K562 (cell line): Measurements from ENCODE around the gene IL17RC. TPM values are rescaled to one million over a fixed set of nuclear protein-coding genes. Genes with fewer than 3 reads are reported as not detected.

Experiments used
- ATAC-seq: fragments of 200-7000 bp; cut with Tn5 transposase; 3 replicates; pipeline ENCODE4 v1.9.1; 2020; ENCODE audit warnings: moderate library complexity
- BruUV-seq: library from RNA; stranded (reverse); fragments of 400-500 nt; replicated peaks from 2 replicates; lab custom pipeline; 2021; lab: Mats Ljungman, UMichigan
- CTCF ChIA-PET: fragments of 300-600 bp; formaldehyde crosslinking; extraction: SDS; loops from one replicate; lab custom pipeline; 2021; ENCODE audit warnings: low intra/inter-chr PET ratio; lab: Yijun Ruan, JAX
- POLR2A ChIA-PET: fragments of 300-600, 350-650 bp; sonication (Branson Sonifier 250); formaldehyde crosslinking; extraction: SDS; loops from one replicate; lab custom pipeline; 2021; ENCODE audit warnings: antibody characterized with exemption, inconsistent platforms; lab: Yijun Ruan, JAX
- DNase-seq, 4 experiments: peaks; one replicate each; pipeline versions ENCODE4 v3.0.0 to v3.0.0-alpha.2; 2011 to 2018; ENCODE audit warnings: low spot score in 3 of 4, mixed read lengths in 3 of 4; ENCODE audit errors: extremely low read depth in 1 of 4
- FAIRE-seq: peaks from 2 replicates; lab custom pipeline; 2011; peaks lifted over from hg19 to GRCh38; lab: Jason Lieb, UNC
- H2AFZ ChIP-seq: 2 replicates; pipeline ENCODE4 v1.6.0; 2011; ENCODE audit warnings: low read depth, low read length, control low read depth, inconsistent platforms
- H3K27ac ChIP-seq: fragments of 200-600 bp; 3 replicates; pipeline ENCODE4 v1.8.0; 2011; ENCODE audit warnings: low read depth, mild to moderate bottlenecking, control low read depth, inconsistent platforms, low read length, moderate library complexity, mixed read lengths; ENCODE audit errors: extremely low read depth
- H3K27me3 ChIP-seq, 2 experiments: fragments of 300-600 bp in 1 of 2; 2 replicates in 1 of 2; 3 replicates in 1 of 2; pipeline versions ENCODE4 v1.6.0 to v1.8.0; 2011; ENCODE audit warnings: inconsistent platforms in 2 of 2, low read length in 2 of 2, mild to moderate bottlenecking in 1 of 2, mixed read lengths in 1 of 2, moderate library complexity in 1 of 2; ENCODE audit not compliant: control insufficient read depth in 2 of 2, insufficient read depth in 2 of 2
- H3K36me3 ChIP-seq: fragments of 300-600 bp; 3 replicates; pipeline ENCODE4 v1.8.0; 2011; ENCODE audit warnings: mild to moderate bottlenecking, low read length, inconsistent platforms; ENCODE audit not compliant: control insufficient read depth, insufficient read depth
- H3K4me1 ChIP-seq, 2 experiments: fragments of 200-600 bp in 1 of 2; replicated peaks in 1 of 2; 2 replicates in 1 of 2; 3 replicates in 1 of 2; pipeline versions ENCODE4 v1.5.1 to v1.8.0; 2011; ENCODE audit warnings: inconsistent platforms in 2 of 2, low read length in 2 of 2, mild to moderate bottlenecking in 1 of 2, mixed read lengths in 1 of 2, moderate library complexity in 1 of 2; ENCODE audit not compliant: control insufficient read depth in 2 of 2, insufficient read depth in 2 of 2
- H3K4me2 ChIP-seq: 2 replicates; pipeline ENCODE4 v1.6.1; 2011; ENCODE audit warnings: low read length, control low read depth, inconsistent platforms, mixed read lengths; ENCODE audit not compliant: insufficient read depth
- H3K4me3 ChIP-seq: fragments of 200-600 bp; sonication (generic), shearing (Covaris generic); 2 replicates; pipeline ENCODE4 v1.5.1; 2016; ENCODE audit warnings: control low read depth, inconsistent platforms
- H3K79me2 ChIP-seq: fragments of 200-600 bp; 3 replicates; pipeline ENCODE4 v1.8.0; 2011; ENCODE audit warnings: low read length, inconsistent platforms; ENCODE audit not compliant: control insufficient read depth, insufficient read depth
- H3K9ac ChIP-seq, 2 experiments: 2 replicates each; pipeline versions ENCODE4 v1.6.0 to v1.6.1; 2011; ENCODE audit warnings: low read depth in 2 of 2, low read length in 2 of 2, control low read depth in 1 of 2, inconsistent platforms in 1 of 2, mild to moderate bottlenecking in 1 of 2, mixed read lengths in 1 of 2; ENCODE audit not compliant: insufficient read depth in 1 of 2
- H3K9me1 ChIP-seq: one replicate; pipeline ENCODE4 v1.6.0; 2011; ENCODE audit warnings: inconsistent platforms, mild to moderate bottlenecking, low read length, moderate library complexity; ENCODE audit not compliant: control insufficient read depth, insufficient read depth
- H3K9me3 ChIP-seq: replicated peaks from 2 replicates; pipeline ENCODE4 v1.5.1; 2011; ENCODE audit warnings: low read depth, low read length, inconsistent platforms; ENCODE audit not compliant: control insufficient read depth, insufficient read depth
- H4K20me1 ChIP-seq: replicated peaks from 2 replicates; pipeline ENCODE4 v1.6.1; 2011; ENCODE audit warnings: low read length, inconsistent platforms, mixed read lengths; ENCODE audit not compliant: control insufficient read depth, insufficient read depth
- ADNP ChIP-seq: fragments of 200-800 bp; sonication (Bioruptor generic); IDR thresholded peaks from 2 replicates; pipeline ENCODE4 v1.6.1; 2016; ENCODE audit warnings: missing genetic modification characterization, missing compliant biosample characterization
- CHD4 ChIP-seq: fragments of 200-600 bp; sonication (generic); IDR thresholded peaks from 3 replicates; pipeline ENCODE4 v1.6.1; 2012; ENCODE audit warnings: low read depth, mild to moderate bottlenecking, mixed read lengths, low read length, inconsistent platforms; ENCODE audit not compliant: insufficient read depth, insufficient replicate concordance, poor library complexity, severe bottlenecking
- GABPB2 ChIP-seq: fragments of 250-450 bp; sonication (Bioruptor Pico); conservative IDR thresholded peaks from 2 replicates; pipeline ENCODE4 v1.5.1; 2021; ENCODE audit warnings: mild to moderate bottlenecking
- GATAD2A ChIP-seq: fragments of 450-650 bp; IDR thresholded peaks from 2 replicates; pipeline ENCODE4 v1.6.1; 2017
- KLF13 ChIP-seq: fragments of 450-650 bp; IDR thresholded peaks from 2 replicates; pipeline ENCODE4 v1.6.1; 2016; ENCODE audit warnings: missing genetic modification characterization, low read depth, mild to moderate bottlenecking, missing compliant biosample characterization, moderate library complexity, borderline replicate concordance
- NFRKB ChIP-seq: fragments of 450-650 bp; IDR thresholded peaks from 2 replicates; pipeline ENCODE4 v1.6.1; 2016; ENCODE audit warnings: low read depth
- PPARD ChIP-seq: fragments of 250-450 bp; sonication (Bioruptor Pico); IDR thresholded peaks from 2 replicates; pipeline ENCODE4 v1.8.0; 2022; ENCODE audit warnings: inconsistent platforms, mild to moderate bottlenecking, moderate library complexity
- SIN3A ChIP-seq, 2 experiments: fragments of 150-350 bp in 1 of 2; IDR thresholded peaks; 2 replicates each; pipeline ENCODE4 v1.6.1; 2011 to 2016; ENCODE audit warnings: borderline replicate concordance in 2 of 2, low read depth in 2 of 2, low read length in 2 of 2, mild to moderate bottlenecking in 2 of 2, moderate library complexity in 2 of 2; ENCODE audit not compliant: control insufficient read depth in 1 of 2
- SRSF1 ChIP-seq: fragments of 200-400 bp; formaldehyde crosslinking; IDR thresholded peaks from 2 replicates; pipeline ENCODE4 v1.6.1; 2017; ENCODE audit warnings: mild to moderate bottlenecking, low read depth, low read length, moderate library complexity
- TAF9B ChIP-seq: fragments of 450-650 bp; IDR thresholded peaks from 2 replicates; pipeline ENCODE4 v1.6.1; 2018; ENCODE audit warnings: mild to moderate bottlenecking; ENCODE audit not compliant: partially characterized antibody
- ZBTB7A ChIP-seq: IDR thresholded peaks from 2 replicates; pipeline ENCODE4 v1.6.1; 2011; ENCODE audit warnings: low read depth, mild to moderate bottlenecking, low read length, moderate library complexity, borderline replicate concordance; ENCODE audit not compliant: control insufficient read depth
- ZKSCAN8 ChIP-seq: fragments of 200-800 bp; sonication (Bioruptor generic); IDR thresholded peaks from 2 replicates; pipeline ENCODE4 v1.6.1; 2016; ENCODE audit warnings: missing genetic modification characterization, missing compliant biosample characterization
- ZNF146 ChIP-seq: IDR thresholded peaks from one replicate; pipeline ENCODE4 v1.6.1; 2018; ENCODE audit warnings: missing compliant biosample characterization; ENCODE audit not compliant: unreplicated experiment
- ZNF184 ChIP-seq: sonication (generic); formaldehyde crosslinking; IDR thresholded peaks from 2 replicates; pipeline ENCODE4 v1.5.0; 2020; ENCODE audit warnings: missing genetic modification reagents
- ZNF224 ChIP-seq: sonication (generic); formaldehyde crosslinking; IDR thresholded peaks from 2 replicates; pipeline ENCODE4 v1.8.0; 2022; ENCODE audit warnings: mild to moderate bottlenecking, missing genetic modification reagents
- ZNF232 ChIP-seq: sonication (generic); formaldehyde crosslinking; IDR thresholded peaks from 2 replicates; pipeline ENCODE4 v1.8.0; 2022; ENCODE audit warnings: mild to moderate bottlenecking, missing genetic modification reagents
- WGBS: fragments of 100-300 bp; shearing (Covaris generic); methylation state at CpG from one replicate; pipeline ENCODE4 v1.1.6; 2016; ENCODE audit warnings: low coverage, mixed read lengths; ENCODE audit not compliant: insufficient coverage; ENCODE audit errors: missing lambda C conversion rate; 5-methylcytosine and 5-hydroxymethylcytosine counted together
- in situ Hi-C: fragments of 300-500 bp; cut with MboI; formaldehyde crosslinking; loops from 4 replicates; pipeline ENCODE4 v1.15.0; 2018; ENCODE audit warnings: inconsistent platforms, mixed read lengths
- intact Hi-C: fragments of 100-400 bp; cut with micrococcal nuclease; formaldehyde crosslinking; loops from 2 replicates; pipeline ENCODE4 v1.14.2; 2022
- polyA plus RNA-seq, 8 experiments: library from polyadenylated mRNA; depleted of rRNA in 4 of 8; stranded (reverse) in 5 of 8; unstranded in 3 of 8; fragments of >200 nt; fragmentation: Nextera tagmentation in 2 of 8; fragmentation: Illumina TruSeq in 1 of 8; extraction: Ambion mirVana in 2 of 8; extraction: Trizol in 1 of 8; gene quantifications; 2 replicates each; pipeline versions ENCODE4 v1.2.1 to v1.2.3, GENCODE V29; 2011 to 2014; ENCODE audit warnings: inconsistent platforms in 1 of 8, missing spikeins in 1 of 8
- total RNA-seq, 7 experiments: library from RNA; depleted of rRNA in 6 of 7; stranded (reverse); fragments of >200 nt in 6 of 7; fragmentation: Illumina TruSeq in 2 of 7; extraction: Trizol in 2 of 7; gene quantifications; 2 replicates each; pipeline versions ENCODE4 v1.2.1 to v1.2.3, GENCODE V29; 2011 to 2021; ENCODE audit warnings: low replicate concordance in 1 of 7
- TF ChIP-seq, protein P1 (sequence below): sonication (generic); formaldehyde crosslinking; IDR thresholded peaks from 2 replicates; pipeline ENCODE4 v1.8.0; 2022; ENCODE audit warnings: mild to moderate bottlenecking, missing genetic modification reagents, borderline replicate concordance
- TF ChIP-seq, protein P2 (sequence below): sonication (generic); formaldehyde crosslinking; IDR thresholded peaks from 2 replicates; pipeline ENCODE4 v1.8.0; 2022; ENCODE audit warnings: missing genetic modification reagents, mild to moderate bottlenecking, borderline replicate concordance
- TF ChIP-seq, protein P3 (sequence below): fragments of 250-450 bp; sonication (Bioruptor Pico); IDR thresholded peaks from 2 replicates; pipeline ENCODE4 v1.9.0; 2021; ENCODE audit warnings: mild to moderate bottlenecking

IL17RC gene
- total and polyA plus RNA-seq, 9 of the 15 experiments (the other 6 are each of a cell fraction or from before 2014, with no cell fraction given), result 0.15 to 11.4 (median 7.1) TPM; not detected in 1

DNA sequence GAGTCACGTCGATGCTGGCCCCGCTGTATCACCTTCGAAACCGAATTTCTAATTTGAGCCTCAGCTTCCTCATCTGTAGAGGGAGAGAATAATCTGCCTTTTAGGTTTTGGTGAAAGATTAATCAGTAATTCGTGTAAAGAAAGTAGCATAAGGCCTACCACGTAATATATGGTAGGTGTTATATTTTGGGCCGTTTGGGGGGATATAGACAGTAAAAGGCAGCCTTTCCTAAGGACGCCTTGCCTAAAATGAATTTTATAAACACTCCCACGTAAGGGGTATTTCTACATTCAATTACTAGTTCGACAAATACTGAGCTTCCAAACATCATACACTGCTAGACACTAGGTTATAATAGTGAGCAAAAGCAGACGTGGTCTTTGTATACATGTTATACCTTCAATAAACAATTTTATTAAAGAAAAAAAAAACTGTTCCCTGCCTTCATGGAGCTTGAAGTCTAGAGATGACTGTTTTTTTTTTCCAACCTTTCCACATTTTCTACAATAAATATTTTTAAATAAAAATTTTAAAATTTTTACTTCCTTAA lies 25.8 kb upstream of the IL17RC start:
- H3K9me3 ChIP-seq, result no peaks in the 10 kb centered on the region
- DNase-seq (no peak), FAIRE-seq (no peak), ATAC-seq (no peak; the same call in 2 of the 3 replicates)
- H3K9me1 ChIP-seq, result peaks cover 7% of the 10 kb centered on the region
- BruUV-seq, result no TSS peak
- H2AFZ ChIP-seq, result peak overlapping the region; percentile 97
- peak overlapping the region; percentile 98 to 100 for H3K9ac ChIP-seq
- ChIA-PET CTCF (interaction anchor here (1.2 kb wide), 1 partner anchor 136 kb away, joined by 3 read pairs; no protein-coding TSS in a partner anchor), POLR2A (interaction anchor here (0.6 to 3.4 kb wide), 7 partner anchors 11 to 47 kb away, joined by 3 to 33 read pairs (median 6); partner anchors contain the start of genes CIDEC, IL17RE and RPUSD3)
- peaks cover 16 to 17% of the 10 kb centered on the region in 2 experiments for H3K4me1 ChIP-seq
- H3K36me3 ChIP-seq, result peaks cover 32% of the 10 kb centered on the region
- H3K27me3 ChIP-seq, result no peaks in the 10 kb centered on the region
- peak overlapping the region; percentile 91 for H3K4me2 ChIP-seq
- WGBS, result 3% methylated on average over 12 of the region's 12 CpGs
- in situ Hi-C loops, result no loop called here
- peak overlapping the region; percentile 76 for H3K4me3 ChIP-seq
- intact Hi-C loops, result no loop called here
- peak overlapping the region; percentile 98 for H3K27ac ChIP-seq
- peaks cover 38% of the 10 kb centered on the region for H3K79me2 ChIP-seq
- H4K20me1 ChIP-seq, result no peaks in the 10 kb centered on the region
- TF ChIP-seq SRSF1 (no peak), ZKSCAN8 (CRISPR knock-in tag) (0 out of 2 replicates have a peak, but pooled peaks have one; percentile 27), ADNP (peak; percentile 49; the same call in 1 of the 2 replicates), SIN3A (IDR thresholded peaks at IDR 0.05; ENCODE audit: borderline replicate concordance in 2 of 2, control insufficient read depth in 1 of 2, low read depth in 2 of 2, low read length in 2 of 2) (no peak), TAF9B (no peak), ZNF224 (CRISPR knock-in tag) (0 out of 2 replicates have a peak, but pooled peaks have one; percentile 45), KLF13 (no peak), NFRKB (0 out of 2 replicates have a peak, but pooled peaks have one; percentile 10), GATAD2A (0 out of 2 replicates have a peak, but pooled peaks have one; percentile 33), GABPB2 (CRISPR knock-in tag) (no peak), PPARD (CRISPR knock-in tag) (0 out of 2 replicates have a peak, but pooled peaks have one; percentile 30), ZNF232 (peak; percentile 60; the same call in 1 of the 2 replicates), CHD4 (peak; percentile 21), ZNF146 (CRISPR knock-in tag) (peak; percentile 1), ZNF184 (CRISPR knock-in tag) (no peak), ZBTB7A (no peak)
- TF ChIP-seq, protein P1, sequence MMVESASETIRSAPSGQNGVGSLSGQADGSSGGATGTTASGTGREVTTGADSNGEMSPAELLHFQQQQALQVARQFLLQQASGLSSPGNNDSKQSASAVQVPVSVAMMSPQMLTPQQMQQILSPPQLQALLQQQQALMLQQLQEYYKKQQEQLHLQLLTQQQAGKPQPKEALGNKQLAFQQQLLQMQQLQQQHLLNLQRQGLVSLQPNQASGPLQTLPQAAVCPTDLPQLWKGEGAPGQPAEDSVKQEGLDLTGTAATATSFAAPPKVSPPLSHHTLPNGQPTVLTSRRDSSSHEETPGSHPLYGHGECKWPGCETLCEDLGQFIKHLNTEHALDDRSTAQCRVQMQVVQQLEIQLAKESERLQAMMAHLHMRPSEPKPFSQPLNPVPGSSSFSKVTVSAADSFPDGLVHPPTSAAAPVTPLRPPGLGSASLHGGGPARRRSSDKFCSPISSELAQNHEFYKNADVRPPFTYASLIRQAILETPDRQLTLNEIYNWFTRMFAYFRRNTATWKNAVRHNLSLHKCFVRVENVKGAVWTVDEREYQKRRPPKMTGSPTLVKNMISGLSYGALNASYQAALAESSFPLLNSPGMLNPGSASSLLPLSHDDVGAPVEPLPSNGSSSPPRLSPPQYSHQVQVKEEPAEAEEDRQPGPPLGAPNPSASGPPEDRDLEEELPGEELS, result 0 out of 2 replicates have a peak, but pooled peaks have one; percentile 16
- TF ChIP-seq, protein P2, sequence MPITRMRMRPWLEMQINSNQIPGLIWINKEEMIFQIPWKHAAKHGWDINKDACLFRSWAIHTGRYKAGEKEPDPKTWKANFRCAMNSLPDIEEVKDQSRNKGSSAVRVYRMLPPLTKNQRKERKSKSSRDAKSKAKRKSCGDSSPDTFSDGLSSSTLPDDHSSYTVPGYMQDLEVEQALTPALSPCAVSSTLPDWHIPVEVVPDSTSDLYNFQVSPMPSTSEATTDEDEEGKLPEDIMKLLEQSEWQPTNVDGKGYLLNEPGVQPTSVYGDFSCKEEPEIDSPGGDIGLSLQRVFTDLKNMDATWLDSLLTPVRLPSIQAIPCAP, result 0 out of 2 replicates have a peak, but pooled peaks have one; percentile 50
- TF ChIP-seq, protein P3, sequence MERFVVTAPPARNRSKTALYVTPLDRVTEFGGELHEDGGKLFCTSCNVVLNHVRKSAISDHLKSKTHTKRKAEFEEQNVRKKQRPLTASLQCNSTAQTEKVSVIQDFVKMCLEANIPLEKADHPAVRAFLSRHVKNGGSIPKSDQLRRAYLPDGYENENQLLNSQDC (CRISPR knock-in tag), result no peak
